ENCODE data around the gene DIP2C. TPM values are rescaled to one million over a fixed set of nuclear protein-coding genes. Genes with fewer than 3 reads are reported as not detected.
"Not testable (repeated sequence)": the region's sequence is repeated elsewhere in the genome, so short reads cannot be mapped to it uniquely, and the experiment has no call there.

The DIP2C gene
- total RNA-seq, 3 donors from 2014 or later = 8.0 to 72.0 (median 8.5) TPM

- TF ChIP-seq CTCF (IDR thresholded peaks at IDR 0.05) = no peak
- no peak for DNase-seq
- Histone ChIP-seq H3K4me1 (ENCODE audit: low read depth) (no peaks in the 10 kb centered on the region), H3K9me3 (no peaks in the 10 kb centered on the region), H3K36me3 (ENCODE audit: low read depth) (no peaks in the 10 kb centered on the region), H3K4me3 (no peak overlapping the region)
- intact Hi-C loops (cut with DNase I, micrococcal nuclease) = loop anchor here in 1 of 2 donors (10.0 kb wide), 1 partner anchor 168 kb away; the partner anchor contains the start of gene DIP2C
- ATAC-seq = no peak
These were observed 172.7 kb downstream of the DIP2C start for GRCh38 chr10:516764-517163.

- no peak overlapping the region for H3K4me3 ChIP-seq
- DNase-seq (no peak), ATAC-seq (no peak)
- H3K36me3 ChIP-seq (ENCODE audit: low read depth) = no peaks in the 10 kb centered on the region
- intact Hi-C loops (cut with DNase I, micrococcal nuclease) = loop anchor here in 1 of 2 donors (10.0 kb wide), 1 partner anchor 169 kb away; the partner anchor contains the start of gene DIP2C
- no peaks in the 10 kb centered on the region for H3K9me3 ChIP-seq
- TF ChIP-seq CTCF (IDR thresholded peaks at IDR 0.05) = no peak
- no peaks in the 10 kb centered on the region for H3K4me1 ChIP-seq (ENCODE audit: low read depth)
These were observed 173.8 kb downstream of the DIP2C start for GRCh38 chr10:515674-516073.

GRCh38 chr10:514137-514671 lies 175.3 kb downstream of the DIP2C start:
- DNase-seq = no peak

GRCh38 chr10:513393-513792 lies 176.1 kb downstream of the DIP2C start:
- intact Hi-C loops (cut with DNase I, micrococcal nuclease) = loop anchor here in 1 of 2 donors (10.0 kb wide), 1 partner anchor 171 kb away; the partner anchor contains the start of gene DIP2C
- Histone ChIP-seq H3K36me3 (ENCODE audit: low read depth) (no peaks in the 10 kb centered on the region), H3K4me1 (ENCODE audit: low read depth) (no peaks in the 10 kb centered on the region), H3K9me3 (no peaks in the 10 kb centered on the region), H3K4me3 (no peak overlapping the region)
- ATAC-seq (peak; percentile 80), DNase-seq (peak; percentile 58 to 72 (median 71))
- TF ChIP-seq CTCF (IDR thresholded peaks at IDR 0.05) = no peak

More at GRCh38 chr10:514137-514671, 175.3 kb downstream of the DIP2C start:
- intact Hi-C loops (cut with DNase I, micrococcal nuclease) = loop anchor here in 1 of 2 donors (10.0 kb wide), 1 partner anchor 171 kb away; the partner anchor contains the start of gene DIP2C
- ATAC-seq = peak; percentile 10
- H3K4me1 ChIP-seq (ENCODE audit: low read depth) = no peaks in the 10 kb centered on the region
- H3K9me3 ChIP-seq = no peaks in the 10 kb centered on the region
- no peaks in the 10 kb centered on the region for H3K36me3 ChIP-seq (ENCODE audit: low read depth)
- H3K4me3 ChIP-seq = no peak overlapping the region
- no peak for TF ChIP-seq CTCF (IDR thresholded peaks at IDR 0.05)

GRCh38 chr10:512661-513060 lies 176.8 kb downstream of the DIP2C start:
- not testable (repeated sequence) for H3K36me3 ChIP-seq (ENCODE audit: low read depth)

GRCh38 chr10:511849-512191 lies 177.6 kb downstream of the DIP2C start:
- Histone ChIP-seq H3K4me3 (no peak overlapping the region), H3K36me3 (ENCODE audit: low read depth) (no peaks in the 10 kb centered on the region), H3K9me3 (no peaks in the 10 kb centered on the region), H3K4me1 (ENCODE audit: low read depth) (no peaks in the 10 kb centered on the region)
- DNase-seq (no peak), ATAC-seq (no peak)
- TF ChIP-seq CTCF (IDR thresholded peaks at IDR 0.05) = no peak
- intact Hi-C loops (cut with DNase I, micrococcal nuclease) = loop anchor here in 1 of 2 donors (10.0 kb wide), 1 partner anchor 173 kb away; the partner anchor contains the start of gene DIP2C

More at GRCh38 chr10:512661-513060, 176.8 kb downstream of the DIP2C start:
- not testable (repeated sequence) for ATAC-seq; H3K4me1 ChIP-seq (ENCODE audit: low read depth); H3K4me3 ChIP-seq; DNase-seq; H3K9me3 ChIP-seq
- intact Hi-C loops (cut with DNase I, micrococcal nuclease) = loop anchor here in 1 of 2 donors (10.0 kb wide), 1 partner anchor 172 kb away; the partner anchor contains the start of gene DIP2C

Measured in mucosa of descending colon (tissue), 3 donors.